CD4-positive, alpha-beta T cell treated with Interleukin-4 for 1 hour (primary cell): Measurements from ENCODE around the gene TMBIM1.
A peak's percentile ranks its signal among the peaks of the same experiment; 100 is the strongest.
"Not testable (repeated sequence)": the region's sequence is repeated elsewhere in the genome, so short reads cannot be mapped to it uniquely, and the experiment has no call there.

Source experiments
- DNase-seq, 2 donors: peaks; one replicate each; pipeline ENCODE4 v3.0.0-alpha.2; 2020 to 2022

The TMBIM1 gene

DNA sequence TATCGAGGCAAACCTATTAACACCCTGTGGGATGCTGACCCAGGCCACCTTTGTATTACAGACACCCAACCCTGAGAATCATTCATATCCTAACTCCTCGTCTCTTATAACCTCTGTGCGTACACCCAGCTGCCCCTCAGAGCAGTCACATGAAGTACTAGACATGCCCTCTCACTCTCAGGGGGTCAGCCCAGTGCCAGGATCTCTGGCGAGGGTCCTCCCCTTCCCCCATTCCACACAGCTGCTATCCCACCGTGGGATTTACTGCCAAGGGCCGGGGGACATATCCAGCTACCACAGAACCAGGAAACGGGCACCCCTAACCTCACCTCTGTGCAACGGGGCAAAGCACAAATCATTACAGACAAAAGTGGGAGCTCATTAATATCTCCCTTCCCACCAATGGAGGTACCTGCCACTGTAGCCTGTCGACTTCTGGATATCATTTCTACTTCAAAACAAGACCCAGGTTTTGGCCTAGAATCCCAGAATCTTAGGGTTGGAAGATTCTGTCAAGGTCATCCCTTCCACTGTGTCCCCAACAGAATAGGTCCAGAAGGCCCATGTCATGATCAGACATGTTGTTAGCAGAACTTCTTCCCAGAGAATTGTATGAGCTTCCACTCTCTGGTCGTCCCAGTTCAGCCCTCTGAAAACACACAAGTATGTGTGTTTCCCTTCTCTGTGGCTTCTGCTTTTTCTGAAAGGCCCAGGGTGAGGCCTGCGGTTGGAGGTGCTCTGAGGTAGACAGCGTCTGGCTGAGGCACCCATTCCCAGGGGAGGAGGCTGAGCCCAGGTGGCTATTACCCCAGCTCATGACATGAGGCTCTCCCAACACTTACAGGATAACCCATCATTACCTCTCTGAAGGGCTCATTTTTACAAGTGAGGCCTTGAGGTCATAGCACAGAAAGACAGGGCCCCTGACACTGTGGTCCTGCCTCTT, 1.7 kb downstream of the TMBIM1 start:
- DNase-seq: peak; percentile 68 to 88

DNA sequence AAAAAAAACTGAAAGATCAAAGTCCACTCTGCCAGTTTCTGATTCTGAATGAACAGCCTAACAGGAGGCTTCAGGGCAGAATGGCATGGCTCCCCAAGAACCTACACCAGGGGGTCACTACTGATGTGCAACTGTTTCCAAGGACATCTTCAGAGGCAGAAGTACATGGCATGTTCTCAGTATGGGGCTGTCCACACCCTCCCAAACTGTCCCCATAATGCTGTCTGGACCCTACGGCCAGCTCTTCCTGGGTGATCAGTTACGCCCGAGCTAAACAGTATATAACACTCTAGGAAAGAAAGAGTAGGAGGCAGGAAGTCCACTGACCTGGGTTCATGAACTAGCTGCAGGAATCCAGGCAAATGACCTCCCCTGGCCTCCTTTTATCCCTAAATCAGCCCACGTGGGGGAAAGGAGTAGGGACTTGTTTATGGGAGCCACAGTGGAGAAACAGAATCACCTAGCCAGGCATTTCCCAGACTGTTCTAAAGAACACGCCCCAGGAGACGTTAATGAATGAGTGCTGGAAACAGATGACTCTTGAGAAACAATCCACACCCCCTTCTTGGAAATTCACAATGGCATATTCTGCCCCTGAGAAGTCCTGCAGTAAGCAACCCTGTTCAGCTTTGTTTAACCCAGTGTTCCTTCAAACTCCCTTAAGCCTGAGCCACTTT, 2.5 kb downstream of the TMBIM1 start:
- peak in 1 of 2 donors; percentile 22 for DNase-seq

DNA sequence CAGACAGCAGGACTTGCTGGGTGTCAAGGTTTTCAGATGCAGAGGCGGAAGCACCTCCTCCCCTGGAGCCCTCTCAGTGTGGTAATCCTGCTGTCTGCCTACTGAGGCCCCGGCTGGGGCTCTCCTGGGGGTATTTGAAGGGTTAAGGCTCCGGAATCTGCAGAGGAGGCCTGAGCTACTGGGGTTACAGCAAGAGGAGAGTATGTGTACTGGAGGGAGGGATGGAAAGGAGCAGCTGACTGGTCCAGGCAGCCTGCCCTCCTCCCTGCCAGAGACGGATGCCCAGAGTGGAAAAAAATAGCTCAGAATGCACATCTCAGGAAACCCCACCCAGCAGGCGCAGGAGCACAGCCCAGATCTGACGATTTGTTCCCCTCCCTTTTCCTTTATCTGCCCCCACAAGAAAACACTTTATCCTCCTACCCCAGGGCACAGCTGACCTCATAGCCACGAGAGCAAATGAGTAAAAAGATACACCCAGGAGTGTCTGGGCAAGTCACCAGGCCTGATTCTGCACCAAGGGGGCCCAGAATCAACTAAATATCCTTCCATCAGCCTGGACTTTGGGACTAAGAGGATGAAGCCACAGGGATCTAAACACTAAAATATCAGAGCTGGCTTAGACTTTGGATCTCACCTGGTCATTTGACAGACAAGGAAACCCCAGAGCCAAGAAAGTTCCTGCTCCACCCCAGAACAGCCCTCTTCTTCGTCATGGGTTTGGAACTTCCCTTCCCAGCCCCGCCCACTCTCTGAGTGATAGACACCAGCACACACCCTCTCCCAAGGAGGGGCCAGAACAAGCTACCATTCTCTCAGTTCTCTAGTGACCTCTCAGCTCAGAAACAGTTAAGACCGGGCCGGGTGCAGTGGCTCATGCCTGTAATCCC, 5.5 kb downstream of the TMBIM1 start:
- DNase-seq: peak; percentile 91 to 93

DNA sequence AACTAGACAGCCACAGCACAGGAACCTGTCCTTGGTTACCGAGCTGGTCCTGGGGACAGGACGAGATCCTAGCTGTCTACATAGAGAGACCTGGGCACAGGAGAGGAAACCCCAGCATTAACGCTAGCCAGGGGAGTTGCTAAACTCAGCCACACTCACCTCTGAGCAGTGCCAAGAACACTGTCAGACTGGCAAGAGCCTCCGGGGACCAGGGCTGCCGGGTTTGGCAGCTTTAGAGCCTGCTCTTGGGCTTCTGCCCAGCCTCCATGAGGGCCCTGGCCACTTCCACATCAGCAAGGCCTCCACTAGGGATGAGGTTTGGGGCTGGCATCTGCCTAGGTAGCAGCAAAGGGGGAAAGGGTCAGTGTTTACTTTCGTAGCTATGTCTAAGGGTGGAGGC, 6.7 kb downstream of the TMBIM1 start:
- DNase-seq: peak; percentile 28 to 36

DNA sequence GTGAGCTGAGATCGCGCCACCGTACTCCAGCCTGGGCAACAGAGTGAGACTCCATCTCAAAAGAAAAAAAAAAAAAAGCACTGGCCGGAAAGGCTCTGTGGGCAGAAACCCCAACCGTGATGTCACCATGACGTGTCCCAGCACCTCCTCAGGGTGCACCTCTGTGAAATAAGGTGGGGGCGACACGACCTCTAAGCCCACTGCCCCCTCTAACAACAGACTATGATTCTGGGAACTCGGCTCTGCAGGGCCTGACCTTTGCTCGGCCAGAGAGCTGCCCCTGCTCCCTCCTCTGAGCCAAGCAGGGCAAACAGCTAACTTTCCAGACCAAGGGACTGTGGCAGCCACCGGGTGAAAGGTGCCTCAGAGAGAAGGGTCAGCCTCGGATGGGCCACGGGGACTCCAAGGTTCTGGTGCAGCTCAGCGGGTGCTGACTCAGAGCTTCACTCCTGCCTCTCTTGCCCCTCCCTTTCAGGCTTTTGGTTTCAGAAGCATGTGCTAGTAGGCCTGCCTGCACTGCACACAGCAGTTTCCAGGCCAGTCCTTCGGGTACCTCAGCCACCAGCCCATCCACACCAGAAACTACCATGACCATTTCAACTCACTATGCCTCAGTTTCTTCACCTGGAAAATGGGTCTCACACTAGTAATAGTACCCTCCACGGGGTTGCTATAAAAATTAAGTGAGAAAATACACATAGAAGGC, 8.0 kb downstream of the TMBIM1 start:
- DNase-seq: peak; percentile 58 to 70

DNA sequence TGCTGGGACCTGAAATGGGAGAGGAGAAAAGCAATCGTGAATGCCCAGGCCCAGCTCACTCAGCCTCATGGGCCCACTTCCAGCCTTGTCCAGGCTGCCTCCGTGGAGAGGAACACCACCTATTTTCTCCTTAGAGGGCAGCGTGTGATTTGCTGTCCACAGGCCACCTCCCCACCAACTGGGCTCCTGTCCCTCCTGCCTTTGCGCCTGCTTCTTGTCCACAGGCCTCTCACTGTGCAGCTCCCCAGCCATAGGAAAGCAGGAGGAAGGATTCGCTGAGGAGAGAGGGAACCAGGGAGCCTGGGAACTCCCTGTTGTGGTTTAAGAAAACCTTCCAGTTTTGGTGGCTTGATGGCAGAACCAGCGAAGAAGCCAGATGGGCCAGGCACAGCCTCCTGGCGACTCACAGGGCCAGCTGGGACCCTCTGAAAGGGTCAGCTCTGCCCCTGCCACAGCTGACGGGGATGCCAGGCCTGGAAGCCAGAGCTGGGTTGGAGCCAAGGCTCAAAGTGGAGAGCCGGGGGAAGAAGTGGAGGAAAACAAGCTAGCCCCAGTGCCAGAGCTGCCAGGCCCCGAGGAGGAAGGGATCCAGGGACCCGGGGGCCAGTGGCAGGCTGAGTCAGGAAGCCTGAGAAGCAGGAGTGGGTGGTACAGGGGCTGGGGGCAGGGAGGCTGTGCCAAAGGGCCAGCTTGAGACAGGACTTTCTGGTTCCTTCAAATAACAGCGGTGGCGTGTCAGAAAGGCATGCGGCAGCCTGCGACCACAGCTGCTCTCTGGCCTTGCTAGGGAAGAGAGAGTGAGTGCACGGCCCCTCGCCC, 9.9 kb downstream of the TMBIM1 start:
- no peak for DNase-seq

DNA sequence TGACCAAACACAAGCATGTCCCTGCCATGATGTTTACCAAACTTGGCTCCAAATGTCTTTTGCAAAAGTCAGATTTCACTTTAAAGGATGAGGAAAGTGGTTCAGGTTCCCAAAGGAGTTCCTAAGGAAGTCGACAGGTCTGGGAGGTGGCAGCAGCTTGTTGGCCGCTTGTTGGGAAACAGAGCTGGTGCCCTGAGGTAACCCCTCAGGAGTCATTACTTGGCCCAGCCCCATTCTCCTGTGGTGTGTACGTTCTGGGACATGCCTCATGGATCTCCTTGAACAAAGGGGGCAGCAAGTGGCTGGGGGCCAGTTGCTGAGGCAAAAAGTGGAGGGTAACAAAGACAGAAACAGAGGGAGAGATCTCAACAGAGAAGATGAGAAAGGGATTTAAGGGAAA, 10.9 kb downstream of the TMBIM1 start:
- no peak for DNase-seq

DNA sequence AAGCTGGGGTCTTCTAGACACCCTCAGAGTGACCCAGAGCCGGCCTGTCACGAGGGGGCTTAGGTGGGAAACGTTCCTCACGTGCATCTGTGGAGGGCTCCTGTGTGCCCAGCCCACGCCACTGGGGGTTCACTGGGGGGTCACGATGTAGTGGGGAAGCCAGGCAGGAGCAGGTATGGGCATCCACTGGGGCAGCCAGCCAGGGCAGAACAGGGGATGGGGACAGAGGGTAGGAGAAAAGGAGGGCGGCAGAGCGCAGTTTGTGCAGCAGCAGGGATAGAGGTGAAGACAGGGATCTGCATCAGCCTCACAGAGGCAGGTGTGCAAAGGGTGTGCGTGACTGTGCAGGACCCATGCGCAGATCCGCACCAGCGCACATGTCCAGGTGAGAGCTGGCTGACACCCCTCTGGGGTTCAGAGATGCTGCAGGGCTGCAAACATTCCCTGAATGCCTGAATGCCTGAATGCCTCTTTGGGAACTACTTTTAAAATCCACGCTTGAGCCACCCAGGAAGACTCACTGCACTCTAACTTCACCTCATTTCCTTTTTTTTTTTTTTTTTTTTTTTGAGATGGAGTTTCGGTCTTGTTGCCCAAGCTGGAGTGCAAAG, 11.9 kb downstream of the TMBIM1 start:
- DNase-seq: no peak

DNA sequence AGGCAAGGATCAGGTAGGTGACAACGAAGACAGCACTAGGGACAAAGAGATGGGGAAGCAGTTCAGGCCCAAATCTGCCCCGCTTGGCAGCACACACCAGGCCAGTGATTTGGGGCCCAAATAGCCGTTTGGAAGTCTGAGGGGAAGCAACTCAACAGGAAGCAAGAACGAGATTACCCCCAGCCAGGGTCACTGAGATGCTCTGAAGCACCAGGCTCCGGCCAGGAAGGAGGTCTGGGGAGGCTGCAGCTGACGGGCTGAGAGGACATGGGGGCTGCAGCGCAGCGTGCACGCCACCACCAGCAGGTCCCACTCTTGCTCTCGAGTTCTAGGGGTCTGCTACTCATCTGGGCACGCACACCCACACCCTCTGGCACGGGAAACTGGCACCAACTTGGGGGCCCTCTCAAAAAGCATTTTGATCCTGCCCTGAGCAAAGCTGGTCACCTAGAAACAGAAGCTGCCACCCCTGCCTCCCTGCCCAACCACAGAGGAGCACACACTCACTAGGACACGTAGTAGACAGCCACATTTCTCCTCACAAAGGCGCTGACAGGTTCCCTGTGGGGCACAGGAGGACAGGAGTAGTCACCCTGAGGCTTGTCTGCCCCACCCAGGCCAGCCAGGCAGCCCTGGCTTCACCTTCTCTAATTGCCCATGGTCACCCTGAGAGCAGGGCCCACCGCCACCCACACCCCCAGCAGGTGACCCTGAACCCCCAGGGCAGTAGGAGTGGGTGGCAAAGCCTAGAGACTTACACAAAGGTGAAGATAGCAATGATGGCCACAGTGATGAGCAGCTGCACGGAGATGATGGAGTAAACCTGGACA, 13.6 kb downstream of the TMBIM1 start:
- DNase-seq: no peak

DNA sequence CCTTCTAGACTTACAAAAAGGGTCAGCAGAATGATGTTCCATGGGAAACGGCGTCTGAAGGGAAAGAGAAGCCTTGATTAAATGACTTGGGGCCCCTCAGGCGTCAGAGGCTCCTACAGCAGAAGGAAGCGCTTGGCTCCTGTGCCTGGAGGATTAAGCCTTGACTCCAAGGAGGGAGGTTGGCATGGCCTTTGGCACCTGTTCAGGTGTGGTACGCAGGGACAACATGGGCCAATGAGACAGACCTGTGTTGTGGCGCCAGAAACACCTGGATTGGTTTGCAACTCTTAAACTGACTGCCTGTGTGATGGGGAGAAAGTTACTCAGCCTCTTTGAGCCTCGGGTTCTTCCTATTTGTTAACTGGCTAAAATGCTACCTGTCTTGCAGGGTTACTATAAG, 14.4 kb downstream of the TMBIM1 start:
- DNase-seq: no peak

DNA sequence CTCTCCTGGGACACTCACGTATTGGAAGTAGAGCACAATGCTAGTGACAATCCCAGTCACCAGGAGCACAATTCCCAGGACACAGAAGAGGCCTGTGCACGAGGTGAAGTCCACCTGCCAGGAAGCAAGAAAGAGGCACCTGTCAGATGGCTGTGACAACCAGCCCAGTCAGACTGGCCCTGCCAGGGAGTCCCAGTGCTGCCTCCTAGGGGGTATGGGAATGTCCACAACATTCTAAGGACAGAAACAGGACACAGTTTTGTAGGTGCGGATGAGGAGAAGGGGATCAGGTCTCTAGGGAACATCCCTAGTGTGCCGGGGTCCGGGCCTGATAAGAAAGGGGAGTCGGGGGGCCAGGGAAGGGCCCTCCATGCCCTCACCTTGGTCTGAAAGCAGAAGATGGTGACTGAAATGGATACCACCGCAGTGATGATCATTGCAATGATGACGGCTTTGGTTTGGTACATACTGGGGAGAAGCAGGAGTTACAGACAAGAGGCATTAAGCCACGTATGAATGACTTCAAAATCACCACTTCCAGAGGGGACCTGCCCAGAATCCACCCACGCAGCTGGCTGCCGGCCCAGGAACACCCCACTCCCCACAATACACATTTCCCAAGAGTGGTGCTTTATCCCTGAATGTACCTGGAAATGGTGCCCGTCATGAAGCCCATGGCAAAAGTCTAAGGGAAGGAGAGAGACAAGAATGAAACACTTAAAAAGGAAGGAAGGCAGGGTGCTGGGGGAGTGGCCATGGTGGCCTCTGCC, 15.1 kb downstream of the TMBIM1 start:
- DNase-seq: no peak

DNA sequence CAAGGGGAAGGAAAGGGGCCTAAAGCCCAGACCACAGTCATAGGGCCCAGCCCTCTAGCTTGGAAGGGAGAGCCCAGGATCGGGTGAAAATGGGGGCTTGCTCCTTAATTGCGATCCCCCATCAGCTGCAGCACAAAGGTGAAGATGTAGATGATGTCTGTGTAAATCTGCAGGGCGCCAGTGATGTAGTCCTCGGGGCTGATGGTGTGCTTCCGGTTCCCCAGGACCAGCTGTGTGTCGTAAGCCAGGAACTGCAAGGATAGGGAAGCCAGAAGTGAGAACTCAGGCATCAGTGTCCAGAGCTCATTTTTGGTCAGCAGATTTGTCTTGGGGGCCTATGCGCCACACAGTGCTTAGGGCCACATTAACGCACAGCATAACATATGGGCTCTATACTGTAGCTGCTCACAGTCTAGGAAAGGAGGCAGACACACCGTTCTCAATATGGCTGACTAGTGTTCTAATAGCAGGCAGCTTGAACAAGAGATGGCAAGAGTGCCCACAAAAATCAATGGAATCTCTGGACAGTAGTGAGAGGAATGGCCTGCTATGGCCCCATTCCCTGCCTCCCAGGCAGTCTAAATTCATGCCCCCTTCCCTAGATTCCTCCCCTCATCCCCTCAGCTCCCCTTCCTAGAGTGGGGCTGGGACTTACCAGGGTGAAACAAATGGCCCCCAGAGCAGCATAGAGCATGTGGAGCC, 16.8 kb downstream of the TMBIM1 start:
- no peak for DNase-seq

DNA sequence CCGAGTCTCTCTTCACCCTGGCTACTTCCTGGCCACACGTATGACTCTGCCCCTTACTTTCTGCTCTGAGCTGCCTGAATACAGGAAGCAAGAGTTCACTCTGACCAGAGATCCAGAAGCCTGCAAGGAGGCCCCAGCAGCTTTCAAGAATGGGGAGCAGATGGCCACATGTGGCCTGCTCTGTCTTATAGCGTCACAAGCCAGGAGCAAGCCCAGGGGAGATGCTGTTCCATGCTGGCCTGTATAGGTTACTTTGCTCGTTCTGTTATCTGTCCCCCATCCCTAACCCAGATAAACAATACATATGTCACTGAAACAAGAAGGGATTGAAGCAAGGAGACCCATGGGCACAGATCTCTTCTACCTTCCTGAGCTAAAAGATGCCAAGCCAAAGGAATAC, 17.7 kb downstream of the TMBIM1 start:
- no peak for DNase-seq

DNA sequence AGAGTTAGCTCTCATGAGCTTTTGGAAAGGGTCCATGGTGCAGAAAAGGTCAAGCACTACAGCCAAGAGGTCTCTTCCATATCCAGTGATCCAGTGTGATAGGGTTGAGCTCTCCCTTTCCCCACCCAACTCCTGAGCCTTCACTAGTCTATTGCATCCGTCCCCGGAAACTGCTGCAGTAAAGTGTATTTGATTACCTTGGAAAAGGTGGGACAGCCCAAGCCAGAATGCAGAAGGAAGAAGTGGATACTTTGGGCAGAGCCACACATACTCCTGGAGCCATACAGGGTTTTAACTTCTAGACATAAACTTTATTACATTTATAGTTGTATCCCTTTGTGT, 18.4 kb downstream of the TMBIM1 start:
- DNase-seq: no peak

DNA sequence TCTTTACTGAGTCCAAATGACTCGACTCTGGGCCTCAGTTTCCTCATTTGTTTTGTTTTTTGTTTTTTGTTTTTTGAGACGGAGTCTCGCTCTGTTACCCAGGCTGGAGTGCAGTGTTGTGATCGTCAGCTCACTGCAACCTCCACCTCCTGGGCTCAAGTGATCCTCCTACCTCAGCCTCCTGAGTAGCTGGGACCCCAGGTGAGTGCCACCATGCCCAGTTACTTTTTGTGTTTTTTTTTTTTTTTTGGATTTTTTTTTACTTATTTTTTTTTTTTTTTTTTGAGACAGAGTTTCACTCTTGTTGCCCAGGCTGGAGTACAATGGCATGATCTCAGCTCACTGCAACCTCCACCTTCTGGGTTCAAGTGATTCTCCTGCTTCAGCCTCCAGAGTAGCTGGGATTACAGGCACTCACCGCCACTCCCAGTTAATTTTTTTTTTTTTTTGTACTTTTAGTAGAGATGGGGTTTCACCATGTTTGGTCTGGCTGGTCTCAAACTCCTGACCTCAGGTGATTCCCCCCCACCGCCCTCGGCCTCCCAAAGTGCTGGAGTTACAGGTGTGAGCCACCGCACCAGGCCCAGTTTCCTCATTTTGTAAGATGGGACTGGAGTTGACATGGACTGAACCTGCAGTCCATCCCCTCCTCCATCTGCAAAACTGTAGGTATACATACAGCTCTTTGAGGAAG, 18.9 kb downstream of the TMBIM1 start:
- DNase-seq: not testable (repeated sequence)

DNA sequence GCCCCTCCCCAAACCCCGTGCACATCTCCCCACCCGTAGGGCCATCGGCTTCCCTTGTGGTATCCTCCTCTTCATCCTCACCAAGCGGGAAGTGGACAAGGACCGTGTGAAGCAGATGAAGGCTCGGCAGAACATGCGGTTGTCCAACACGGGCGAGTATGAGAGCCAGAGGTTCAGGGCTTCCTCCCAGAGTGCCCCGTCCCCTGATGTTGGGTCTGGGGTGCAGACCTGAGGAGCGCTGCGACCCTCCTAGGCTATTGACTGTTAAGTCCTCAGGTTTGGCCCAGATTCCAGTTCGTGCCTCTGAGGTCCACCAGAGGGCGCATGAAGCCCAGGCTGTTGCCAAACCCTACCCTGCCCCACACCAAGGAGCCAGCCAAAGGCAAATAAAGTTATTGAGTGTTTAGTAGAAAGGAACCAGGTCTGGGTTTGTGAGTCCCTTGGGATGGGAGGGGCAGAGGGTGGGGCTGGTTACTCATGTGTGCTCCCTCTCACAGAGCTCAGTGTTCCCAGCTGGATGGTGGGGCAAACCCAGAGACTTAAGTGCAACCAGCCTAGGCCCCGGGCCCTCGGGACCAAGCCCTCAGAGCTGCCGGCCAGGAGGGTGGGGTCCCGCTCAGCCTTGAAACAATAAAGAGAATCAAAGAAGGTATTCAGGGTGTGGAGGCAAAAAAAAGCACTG, 19.6 kb downstream of the TMBIM1 start:
- DNase-seq: peak; percentile 85 to 88

DNA sequence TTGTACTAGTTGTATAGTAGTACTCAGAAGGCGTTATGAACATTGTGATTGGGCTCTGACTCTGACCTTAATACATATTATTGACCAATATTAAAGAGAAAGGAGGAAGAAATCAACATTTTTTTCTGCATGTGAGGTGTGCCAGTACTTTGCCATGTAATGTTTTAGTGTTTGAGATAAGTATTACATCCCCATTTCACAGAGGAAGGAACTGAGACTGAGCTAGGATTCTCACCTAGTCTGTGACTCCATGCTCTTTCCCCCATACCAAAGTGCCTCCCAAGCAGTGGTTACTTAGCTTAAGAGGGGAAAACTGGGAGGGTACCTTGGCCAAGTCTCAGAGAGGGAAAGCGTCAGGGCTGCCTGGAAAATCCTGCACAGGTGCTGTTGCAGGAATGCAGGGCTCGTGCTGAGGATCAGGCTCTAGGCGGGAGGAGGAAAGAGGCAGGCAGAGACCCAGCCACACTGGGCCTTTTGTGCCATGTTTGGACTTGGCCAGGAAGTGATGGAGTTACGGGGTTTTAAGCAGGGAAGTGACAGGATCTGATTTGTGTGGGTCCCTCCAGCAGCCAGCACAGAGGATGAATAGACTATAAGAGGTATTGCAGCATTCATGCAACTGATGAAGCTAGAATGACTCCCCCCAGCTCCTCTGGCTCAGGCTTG, 20.3 kb downstream of the TMBIM1 start:
- DNase-seq: no peak
